ENCODE results near the gene CTPS1. TPM values are rescaled to one million over a fixed set of nuclear protein-coding genes. Genes with fewer than 3 reads are reported as not detected.

The CTPS1 gene, protein sequence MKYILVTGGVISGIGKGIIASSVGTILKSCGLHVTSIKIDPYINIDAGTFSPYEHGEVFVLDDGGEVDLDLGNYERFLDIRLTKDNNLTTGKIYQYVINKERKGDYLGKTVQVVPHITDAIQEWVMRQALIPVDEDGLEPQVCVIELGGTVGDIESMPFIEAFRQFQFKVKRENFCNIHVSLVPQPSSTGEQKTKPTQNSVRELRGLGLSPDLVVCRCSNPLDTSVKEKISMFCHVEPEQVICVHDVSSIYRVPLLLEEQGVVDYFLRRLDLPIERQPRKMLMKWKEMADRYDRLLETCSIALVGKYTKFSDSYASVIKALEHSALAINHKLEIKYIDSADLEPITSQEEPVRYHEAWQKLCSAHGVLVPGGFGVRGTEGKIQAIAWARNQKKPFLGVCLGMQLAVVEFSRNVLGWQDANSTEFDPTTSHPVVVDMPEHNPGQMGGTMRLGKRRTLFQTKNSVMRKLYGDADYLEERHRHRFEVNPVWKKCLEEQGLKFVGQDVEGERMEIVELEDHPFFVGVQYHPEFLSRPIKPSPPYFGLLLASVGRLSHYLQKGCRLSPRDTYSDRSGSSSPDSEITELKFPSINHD
- 33.0 TPM for polyA plus RNA-seq (ENCODE audit: insufficient read length)
- long read RNA-seq, donor 1, partial matches to known transcripts, result 0 of 5 reads
- long read RNA-seq, donor 1, other reads (novel, unspliced or antisense), result 0 of 5 reads
- long read RNA-seq, donor 2, partial matches to known transcripts, result 0 of 3 reads
- long read RNA-seq, donor 2, other reads (novel, unspliced or antisense), result 0 of 3 reads
- long read RNA-seq, donor 3, partial matches to known transcripts, result 0 of 2 reads
- long read RNA-seq, donor 3, other reads (novel, unspliced or antisense), result 0 of 2 reads
- long read RNA-seq, donor 4, result 0 reads
- long read RNA-seq, donor 5, transcript CTPS1-202 (19 exons, 3,201 nt), result major isoform, 5 of 6 reads
- long read RNA-seq, donor 5, partial matches to known transcripts, result 0 of 6 reads
- long read RNA-seq, donor 5, other reads (novel, unspliced or antisense), result 0 of 6 reads
- long read RNA-seq, donor 6, transcript CTPS1-202 (19 exons, 3,201 nt), result major isoform, 7 of 8 reads
- long read RNA-seq, donor 6, partial matches to known transcripts, result 0 of 8 reads
- long read RNA-seq, donor 6, other reads (novel, unspliced or antisense), result 0 of 8 reads
- long read RNA-seq, donor 7, partial matches to known transcripts, result 0 of 6 reads
- long read RNA-seq, donor 7, other reads (novel, unspliced or antisense), result 0 of 6 reads
- long read RNA-seq, donor 8, partial matches to known transcripts, result 0 of 2 reads
- long read RNA-seq, donor 8, other reads (novel, unspliced or antisense), result 0 of 2 reads

DNA sequence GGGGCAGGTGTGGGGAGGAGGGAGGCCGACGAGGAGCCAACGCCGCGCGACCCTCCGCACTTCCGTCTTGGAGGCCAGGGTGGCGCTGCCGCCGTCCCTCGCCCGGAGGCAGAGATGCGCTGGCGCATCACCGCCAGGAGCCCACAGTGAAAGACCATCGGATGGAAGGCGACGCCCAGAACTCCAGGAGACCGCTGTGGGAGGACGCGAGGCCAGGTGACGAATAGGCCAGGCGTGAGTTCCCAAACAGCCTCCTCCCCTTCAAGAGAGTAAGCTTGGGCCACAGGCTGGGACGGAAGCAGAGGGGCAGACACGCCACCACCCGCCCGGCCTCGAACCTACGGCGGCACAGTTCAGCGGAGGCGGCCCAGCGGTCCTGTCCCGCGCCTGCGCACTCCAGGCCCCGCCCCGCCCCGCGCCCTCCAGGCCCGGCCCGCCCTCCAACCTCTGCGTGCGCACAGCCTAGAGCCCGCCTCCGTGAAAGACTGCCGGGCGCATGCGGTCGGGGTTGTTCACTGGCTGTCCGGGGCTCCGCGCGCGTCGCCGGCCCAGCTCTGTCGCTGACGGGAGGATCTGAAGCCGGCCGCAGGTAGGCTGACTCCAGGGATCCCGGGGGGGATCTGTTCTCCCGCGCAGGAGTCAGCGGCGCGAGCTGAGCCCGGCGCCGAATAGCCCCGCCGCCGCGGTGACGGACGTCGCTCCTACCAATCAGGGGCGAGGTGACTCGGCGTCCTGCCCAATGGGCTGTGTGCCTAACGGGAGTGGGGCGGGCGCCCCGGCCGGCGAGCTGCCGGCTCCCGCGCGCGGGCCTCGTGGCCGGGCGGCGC is at the start of gene CTPS1:
CTPS1 (plus strand) TSS at position 456 of the 827 bp plus-strand sequence. CDS start 3,595 bp downstream, outside the sequence.
- peak; percentile 92 for DNase-seq

DNA sequence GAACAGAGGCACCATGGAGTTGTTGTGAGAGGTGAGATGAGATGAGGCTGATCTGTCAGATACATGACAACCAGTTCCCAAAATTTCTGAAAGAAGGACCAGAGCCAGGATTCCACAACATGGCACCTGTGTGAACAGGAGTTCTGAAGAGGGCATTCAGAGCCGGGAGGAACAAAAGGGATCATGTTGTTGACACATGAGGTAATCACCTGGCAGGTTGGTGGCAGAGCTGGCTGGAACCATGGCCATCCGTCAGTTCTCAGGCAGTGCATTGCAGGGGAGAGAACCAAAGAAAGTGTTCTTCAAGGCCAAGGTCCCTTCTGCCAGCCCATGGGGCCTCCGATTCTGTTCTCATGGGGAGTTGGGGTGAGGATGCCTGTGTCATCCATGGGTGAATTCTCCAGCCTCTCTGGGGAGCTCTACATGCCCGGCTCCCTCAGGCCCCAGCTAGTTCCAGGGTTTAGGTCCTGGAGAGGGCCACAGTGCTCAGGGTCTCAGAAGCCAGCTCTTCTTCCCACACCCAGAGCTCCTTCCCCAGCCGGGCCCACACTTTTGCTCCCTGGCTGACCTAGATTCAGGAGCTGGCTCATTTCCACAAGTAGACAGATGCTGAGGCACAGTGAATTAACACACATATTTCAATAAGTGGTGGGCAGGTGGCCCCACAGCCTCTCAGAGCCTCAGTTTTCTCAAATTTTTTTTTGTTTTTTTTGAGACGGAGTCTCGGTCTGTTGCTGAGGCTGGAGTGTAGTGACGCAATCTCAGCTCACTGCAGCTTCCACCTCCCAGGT is 49.1 kb upstream of the CTPS1 start:
- no peak for DNase-seq

GRCh38 chr1:40931601-40932000 is 47.9 kb upstream of the CTPS1 start:
- DNase-seq, result no peak

GRCh38 chr1:40932006-40932405 is 47.5 kb upstream of the CTPS1 start:
- no peak for DNase-seq

GRCh38 chr1:40936931-40937339 is 42.6 kb upstream of the CTPS1 start:
- DNase-seq, result no peak

- no peak for DNase-seq
Observed at GRCh38 chr1:40938393-40938792, 41.1 kb upstream of the CTPS1 start.

DNA sequence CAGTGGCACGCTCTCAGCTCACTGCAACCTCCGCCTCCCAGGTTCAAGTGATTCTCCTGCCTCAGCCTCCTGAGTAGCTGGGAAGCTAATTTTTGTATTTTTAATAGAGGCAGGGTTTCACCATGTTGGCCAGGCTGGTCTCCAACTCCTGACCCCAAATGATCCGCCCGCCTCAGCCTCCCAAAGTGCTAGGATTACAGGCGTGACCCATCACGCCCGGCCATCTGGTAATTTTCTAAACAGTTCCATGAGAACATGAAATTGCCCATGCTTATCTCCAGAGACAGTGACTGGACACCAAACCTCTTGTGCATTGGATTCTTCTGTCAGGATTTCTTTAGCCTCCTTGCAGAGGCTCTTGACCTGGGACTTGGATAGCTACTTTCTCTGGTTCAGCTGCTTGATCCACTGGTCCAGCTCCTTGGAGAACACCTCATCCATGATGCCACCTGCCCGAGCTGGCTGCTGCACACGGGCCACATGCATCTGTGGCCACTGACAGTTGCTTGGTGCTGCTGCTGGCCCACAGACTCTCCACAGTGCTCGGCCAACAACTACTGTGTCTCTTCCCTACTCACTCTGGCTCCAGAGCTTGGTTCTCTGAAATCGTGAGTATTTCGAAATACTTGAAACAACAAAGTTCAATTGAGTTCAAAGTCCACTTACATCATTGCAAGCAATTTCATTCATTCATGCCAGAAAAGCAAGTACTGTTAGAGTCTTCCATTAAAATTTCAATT is 40.0 kb upstream of the CTPS1 start:
- DNase-seq, result no peak

GRCh38 chr1:40944326-40944725 is 35.2 kb upstream of the CTPS1 start:
- DNase-seq, result no peak

- no peak for DNase-seq
Observed at GRCh38 chr1:40944841-40945430, 34.6 kb upstream of the CTPS1 start.

GRCh38 chr1:40945491-40945973 is 34.0 kb upstream of the CTPS1 start:
- no peak for DNase-seq

DNA sequence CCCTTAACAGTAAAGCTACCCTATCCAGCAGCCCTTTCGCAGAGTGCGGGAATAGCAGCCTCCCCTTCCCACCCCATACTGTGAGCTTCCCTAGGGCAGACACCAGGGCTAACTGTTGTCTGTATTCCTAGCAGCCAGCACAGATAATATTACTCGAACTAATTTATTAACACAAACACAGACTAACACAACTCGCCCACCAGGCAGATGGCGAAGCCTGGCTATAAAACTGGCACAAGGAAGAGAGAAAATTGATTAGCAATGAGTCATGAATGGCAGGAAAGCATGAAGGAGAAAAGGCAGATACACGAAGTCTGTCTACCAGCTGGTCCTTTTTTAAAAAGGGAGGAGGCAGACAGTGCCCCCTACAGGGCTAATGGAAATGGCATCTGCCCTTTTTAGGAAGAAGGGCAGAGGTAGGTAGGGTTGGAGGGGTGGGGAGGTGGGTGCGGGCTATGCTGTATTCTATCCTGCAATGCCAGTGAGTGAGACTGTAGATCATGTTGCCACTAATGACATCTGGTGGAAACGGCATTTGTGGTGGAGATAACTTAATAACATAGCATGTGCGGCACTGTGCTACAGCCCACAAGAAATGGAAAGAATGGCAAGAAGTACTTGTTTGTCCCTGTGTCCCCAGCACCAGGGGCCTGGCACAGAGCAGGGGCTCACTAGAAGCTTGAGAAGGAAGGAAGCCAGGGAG is 30.6 kb upstream of the CTPS1 start:
- peak; percentile 29 for DNase-seq

DNA sequence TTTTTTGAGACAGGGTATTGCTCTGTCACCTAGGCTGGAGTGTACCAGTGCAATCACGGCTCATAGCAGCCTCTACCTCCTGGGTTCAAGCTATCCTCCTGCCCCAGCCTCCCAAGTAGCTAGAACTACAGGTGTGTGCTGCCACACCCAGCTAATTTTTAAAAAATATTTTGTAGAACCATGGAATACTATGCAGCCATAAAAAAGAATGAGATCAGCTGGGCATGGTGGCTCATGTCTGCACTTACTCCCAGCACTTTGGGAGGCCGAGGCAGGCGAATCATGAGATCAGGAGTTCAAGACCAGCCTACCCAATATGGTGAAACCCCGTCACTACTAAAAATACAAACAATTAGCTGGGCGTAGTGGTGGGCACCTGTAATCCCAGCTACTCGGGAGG is 29.9 kb upstream of the CTPS1 start:
- DNase-seq, result no peak

DNA sequence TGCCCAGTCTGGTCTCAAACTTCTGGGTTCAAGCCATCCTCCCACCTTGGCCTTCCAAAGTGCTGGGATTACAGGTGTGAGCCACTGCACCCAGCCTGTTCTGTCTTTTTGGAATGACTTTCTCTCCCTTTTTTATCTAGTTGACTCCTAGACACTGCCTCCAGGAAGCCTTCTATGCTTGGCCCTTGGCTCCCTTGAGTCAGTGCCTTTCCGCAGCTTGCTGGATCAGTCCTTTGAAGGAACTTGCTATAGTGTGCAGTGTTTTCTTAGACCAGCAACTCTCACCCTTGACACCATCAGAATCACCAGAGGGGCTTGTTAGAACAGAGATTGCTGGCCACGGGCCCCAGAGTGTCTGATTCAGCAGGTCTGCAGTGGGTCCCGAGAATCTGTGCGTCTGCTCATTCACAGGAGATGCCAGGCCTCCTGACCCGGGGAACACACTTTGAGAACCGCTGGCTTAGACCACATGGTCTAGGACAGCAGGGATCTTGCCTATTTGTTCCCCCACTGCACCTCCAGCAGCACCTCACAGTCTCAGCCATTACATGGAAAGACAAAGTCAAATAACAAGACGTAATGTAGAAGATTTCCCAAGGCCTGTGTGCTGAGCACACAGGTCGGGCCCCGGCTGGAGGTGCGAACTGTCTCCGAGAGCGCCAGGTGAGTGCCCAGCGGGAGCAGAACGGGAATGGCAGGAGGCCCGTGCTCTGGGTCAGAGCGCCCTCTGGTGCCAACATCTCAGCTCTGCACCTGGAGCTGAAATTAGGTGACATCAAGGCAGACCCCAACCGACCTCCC is 27.4 kb upstream of the CTPS1 start:
- DNase-seq, result peak; percentile 44

- no peak for DNase-seq
Observed at GRCh38 chr1:40952744-40953315, 26.7 kb upstream of the CTPS1 start.

- DNase-seq, result no peak
Observed at GRCh38 chr1:40954626-40955025, 24.9 kb upstream of the CTPS1 start.

- no peak for DNase-seq
Observed at GRCh38 chr1:40955266-40955665, 24.2 kb upstream of the CTPS1 start.

DNA sequence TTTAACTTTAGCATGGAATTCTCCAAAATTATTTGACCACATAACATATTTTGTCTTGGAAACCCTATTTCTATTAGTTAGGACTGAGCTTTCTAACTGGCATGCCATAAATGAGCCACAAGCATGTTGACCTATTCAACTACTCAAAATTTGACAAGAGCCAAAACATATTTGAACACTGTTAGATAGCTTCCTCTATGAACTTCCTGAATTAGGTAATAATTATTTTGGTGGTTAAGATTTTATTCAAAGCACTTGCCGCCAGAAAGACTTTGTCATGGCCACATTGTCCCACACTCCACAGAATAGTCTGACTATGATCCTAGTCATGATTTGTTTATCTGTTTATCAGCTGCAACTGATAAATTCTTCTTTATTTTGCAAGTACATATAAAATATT is 23.1 kb upstream of the CTPS1 start:
- DNase-seq, result no peak
